Ovary (tissue), 3 donors: ENCODE measurements around the gene LRRC70.

Experiments
- EP300 ChIP-seq: sonication (generic); formaldehyde crosslinking; IDR thresholded peaks from one replicate; pipeline ENCODE4 v1.6.1; 2017; ENCODE audit warnings: antibody characterized with exemption
- TF ChIP-seq, protein P1 (sequence below), 3 donors: fragments of 450-650 bp in 2 of 3; fragments of 200-600 bp in 1 of 3; IDR thresholded peaks; one replicate each; pipeline versions ENCODE4 v1.5.1 to v1.8.0; 2016 to 2022; ENCODE audit warnings: antibody characterized with exemption in 3 of 3, mild to moderate bottlenecking in 1 of 3
- donor health status: DM: no; HTN: no; CAD: no.

DNA sequence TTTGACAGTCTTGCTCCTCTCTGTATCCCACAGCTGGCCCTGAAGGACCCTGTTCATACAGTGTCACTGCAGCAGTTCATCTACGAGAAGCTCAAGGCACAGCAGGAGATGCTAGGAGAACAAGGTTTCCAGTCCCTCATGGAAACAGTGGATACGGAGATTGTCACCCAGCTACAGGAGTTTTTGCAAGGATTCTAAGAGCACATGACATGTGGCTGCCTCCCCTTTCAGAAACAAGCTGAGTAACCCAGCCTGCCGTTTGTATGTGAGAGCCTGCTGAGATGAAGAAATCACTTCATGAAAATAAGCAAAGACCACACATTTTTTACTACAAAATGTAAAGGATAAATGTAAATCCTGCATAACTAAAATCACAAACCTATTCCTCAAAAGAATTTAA, 48.5 kb downstream of the LRRC70 start:
- TF ChIP-seq, protein P1, sequence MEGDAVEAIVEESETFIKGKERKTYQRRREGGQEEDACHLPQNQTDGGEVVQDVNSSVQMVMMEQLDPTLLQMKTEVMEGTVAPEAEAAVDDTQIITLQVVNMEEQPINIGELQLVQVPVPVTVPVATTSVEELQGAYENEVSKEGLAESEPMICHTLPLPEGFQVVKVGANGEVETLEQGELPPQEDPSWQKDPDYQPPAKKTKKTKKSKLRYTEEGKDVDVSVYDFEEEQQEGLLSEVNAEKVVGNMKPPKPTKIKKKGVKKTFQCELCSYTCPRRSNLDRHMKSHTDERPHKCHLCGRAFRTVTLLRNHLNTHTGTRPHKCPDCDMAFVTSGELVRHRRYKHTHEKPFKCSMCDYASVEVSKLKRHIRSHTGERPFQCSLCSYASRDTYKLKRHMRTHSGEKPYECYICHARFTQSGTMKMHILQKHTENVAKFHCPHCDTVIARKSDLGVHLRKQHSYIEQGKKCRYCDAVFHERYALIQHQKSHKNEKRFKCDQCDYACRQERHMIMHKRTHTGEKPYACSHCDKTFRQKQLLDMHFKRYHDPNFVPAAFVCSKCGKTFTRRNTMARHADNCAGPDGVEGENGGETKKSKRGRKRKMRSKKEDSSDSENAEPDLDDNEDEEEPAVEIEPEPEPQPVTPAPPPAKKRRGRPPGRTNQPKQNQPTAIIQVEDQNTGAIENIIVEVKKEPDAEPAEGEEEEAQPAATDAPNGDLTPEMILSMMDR (IDR thresholded peaks at IDR 0.05) = no peak
- no peak for TF ChIP-seq EP300
